A673 (cell line): Measurements from ENCODE around the gene UBXN6. TPM values are rescaled to one million over a fixed set of nuclear protein-coding genes. Genes with fewer than 3 reads are reported as not detected.

Source experiments
- BruUV-seq: library from RNA; stranded (reverse); fragments of 400-500 nt; replicated peaks from 2 replicates; lab custom pipeline; 2021; lab: Mats Ljungman, UMichigan
- CTCF ChIA-PET: fragments of 300-600 bp; sonication (Branson Sonifier 250); formaldehyde crosslinking; loops from one replicate; lab custom pipeline; 2022; ENCODE audit warnings: antibody characterized with exemption; lab: Charles Lee
- POLR2A ChIA-PET: fragments of 300-600 bp; sonication (Branson Sonifier 250); formaldehyde crosslinking; loops from one replicate; lab custom pipeline; 2022; ENCODE audit warnings: antibody characterized with exemption; ENCODE audit not compliant: low non-redundant PET; lab: Charles Lee
- DNase-seq: peaks from one replicate; pipeline ENCODE4 v3.0.0-alpha.2; 2015; ENCODE audit warnings: low spot score
- H3K27ac ChIP-seq: fragments of 200-600 bp; sonication (generic); 2 replicates; pipeline ENCODE4 v1.5.1; 2016; ENCODE audit warnings: mixed run types, low read depth, mild to moderate bottlenecking, mixed read lengths, antibody characterized with exemption, low read length; ENCODE audit not compliant: poor library complexity, severe bottlenecking
- H3K27me3 ChIP-seq: fragments of 200-600 bp; sonication (generic); replicated peaks from 2 replicates; pipeline ENCODE4 v1.6.1; 2017; ENCODE audit warnings: mixed run types, low read depth, mild to moderate bottlenecking, mixed read lengths, antibody characterized with exemption, low read length; ENCODE audit not compliant: insufficient read depth, poor library complexity
- H3K36me3 ChIP-seq: fragments of 200-600 bp; sonication (generic); 2 replicates; pipeline ENCODE4 v1.6.1; 2016; ENCODE audit warnings: mixed run types, mild to moderate bottlenecking, mixed read lengths, antibody characterized with exemption, low read length; ENCODE audit not compliant: insufficient read depth, poor library complexity, severe bottlenecking
- H3K4me1 ChIP-seq: fragments of 200-600 bp; sonication (generic); 2 replicates; pipeline ENCODE4 v1.6.1; 2017; ENCODE audit warnings: mixed run types, mild to moderate bottlenecking, mixed read lengths, antibody characterized with exemption, low read length; ENCODE audit not compliant: insufficient read depth, poor library complexity, severe bottlenecking
- H3K4me3 ChIP-seq: fragments of 200-600 bp; sonication (generic); 2 replicates; pipeline ENCODE4 v1.5.1; 2016; ENCODE audit warnings: low read depth, mixed run types, mild to moderate bottlenecking, mixed read lengths, low read length; ENCODE audit not compliant: poor library complexity, severe bottlenecking
- H3K9me3 ChIP-seq: fragments of 200-600 bp; sonication (generic); 2 replicates; pipeline ENCODE4 v1.6.1; 2016; ENCODE audit warnings: mixed run types, low read depth, mild to moderate bottlenecking, mixed read lengths, antibody characterized with exemption, low read length; ENCODE audit not compliant: poor library complexity, severe bottlenecking
- EZH2 ChIP-seq: fragments of 200-600 bp; sonication (generic); IDR thresholded peaks from 2 replicates; pipeline ENCODE4 v1.6.1; 2017; ENCODE audit warnings: borderline replicate concordance, low read depth, mild to moderate bottlenecking, mixed read lengths, antibody characterized with exemption, low read length; ENCODE audit not compliant: poor library complexity, severe bottlenecking
- intact Hi-C: fragments of 100-400 bp; cut with micrococcal nuclease; formaldehyde crosslinking; loops from one replicate; pipeline ENCODE4 v1.10.0; 2022; ENCODE audit not compliant: unreplicated experiment
- total RNA-seq: library from RNA; stranded (reverse); gene quantifications from 2 replicates; pipeline ENCODE4 v1.2.3, GENCODE V29; 2021
- TF ChIP-seq, protein P1 (sequence below): fragments of 300-800, 200-600 bp; sonication (generic); conservative IDR thresholded peaks from 2 replicates; pipeline ENCODE4 v1.5.1; 2017; ENCODE audit warnings: low read depth, mild to moderate bottlenecking, antibody characterized with exemption, low read length, moderate library complexity, mixed read lengths

Gene UBXN6
- total RNA-seq, 1 experiment from 2014 or later = 49.1 TPM

DNA sequence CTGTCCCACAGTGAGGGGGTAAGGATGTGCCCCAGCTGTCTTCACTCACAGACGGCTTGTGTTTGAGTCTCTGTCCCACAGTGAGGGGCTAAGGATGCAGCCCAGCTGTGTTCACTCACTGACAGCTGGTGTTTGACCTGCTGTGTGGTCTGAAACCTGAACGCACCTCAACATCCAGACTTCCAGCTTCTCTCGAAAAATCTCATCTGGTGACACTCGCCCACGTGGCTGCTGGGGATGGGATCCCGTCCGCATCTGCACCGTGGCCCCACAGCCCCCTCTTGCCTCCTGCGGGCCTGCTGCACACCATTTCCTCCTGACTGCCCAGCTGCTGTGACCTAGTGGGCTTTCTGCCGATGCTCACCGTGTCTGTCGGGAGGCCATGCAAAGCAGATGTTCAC lies 27.8 kb downstream of the UBXN6 start:
- H3K27me3 ChIP-seq = no peaks in the 10 kb centered on the region
- no peak overlapping the region for H3K4me3 ChIP-seq
- DNase-seq = no peak
- H3K27ac ChIP-seq = no peak overlapping the region
- no peak for TF ChIP-seq EZH2
- TF ChIP-seq, protein P1, sequence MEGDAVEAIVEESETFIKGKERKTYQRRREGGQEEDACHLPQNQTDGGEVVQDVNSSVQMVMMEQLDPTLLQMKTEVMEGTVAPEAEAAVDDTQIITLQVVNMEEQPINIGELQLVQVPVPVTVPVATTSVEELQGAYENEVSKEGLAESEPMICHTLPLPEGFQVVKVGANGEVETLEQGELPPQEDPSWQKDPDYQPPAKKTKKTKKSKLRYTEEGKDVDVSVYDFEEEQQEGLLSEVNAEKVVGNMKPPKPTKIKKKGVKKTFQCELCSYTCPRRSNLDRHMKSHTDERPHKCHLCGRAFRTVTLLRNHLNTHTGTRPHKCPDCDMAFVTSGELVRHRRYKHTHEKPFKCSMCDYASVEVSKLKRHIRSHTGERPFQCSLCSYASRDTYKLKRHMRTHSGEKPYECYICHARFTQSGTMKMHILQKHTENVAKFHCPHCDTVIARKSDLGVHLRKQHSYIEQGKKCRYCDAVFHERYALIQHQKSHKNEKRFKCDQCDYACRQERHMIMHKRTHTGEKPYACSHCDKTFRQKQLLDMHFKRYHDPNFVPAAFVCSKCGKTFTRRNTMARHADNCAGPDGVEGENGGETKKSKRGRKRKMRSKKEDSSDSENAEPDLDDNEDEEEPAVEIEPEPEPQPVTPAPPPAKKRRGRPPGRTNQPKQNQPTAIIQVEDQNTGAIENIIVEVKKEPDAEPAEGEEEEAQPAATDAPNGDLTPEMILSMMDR = no peak
- H3K9me3 ChIP-seq = no peaks in the 10 kb centered on the region
- peaks cover 80% of the 10 kb centered on the region for H3K36me3 ChIP-seq
- no TSS peak for BruUV-seq
- no peaks in the 10 kb centered on the region for H3K4me1 ChIP-seq
- ChIA-PET CTCF (no interaction called here), POLR2A (no interaction called here)
- intact Hi-C loops = no loop called here

DNA sequence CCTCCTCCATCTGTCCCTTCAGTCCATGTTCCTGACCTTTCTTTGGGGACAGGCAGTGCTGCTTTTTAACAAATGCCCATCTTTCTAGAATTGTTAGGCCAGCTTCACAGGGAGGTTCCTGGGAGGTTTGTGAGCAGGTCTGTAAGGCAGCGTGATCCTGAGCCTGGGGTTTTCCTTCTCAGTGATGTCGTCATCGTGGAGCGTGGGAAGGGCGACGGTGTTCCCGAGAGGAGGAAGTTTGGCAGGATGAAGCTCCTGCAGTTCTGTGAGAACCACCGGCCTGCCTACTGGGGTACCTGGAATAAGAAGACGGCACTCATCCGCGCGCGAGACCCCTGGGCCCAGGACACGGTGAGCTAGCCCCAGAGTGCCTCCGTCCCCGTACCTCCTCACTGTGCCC lies 28.3 kb downstream of the UBXN6 start:
- CTCF ChIA-PET = no interaction called here
- no TSS peak for BruUV-seq
- no peak for TF ChIP-seq EZH2
- TF ChIP-seq, protein P1 = no peak
- POLR2A ChIA-PET = no interaction called here
- no peak overlapping the region for H3K27ac ChIP-seq
- H3K4me3 ChIP-seq = no peak overlapping the region
- H3K4me1 ChIP-seq = no peaks in the 10 kb centered on the region
- H3K27me3 ChIP-seq = no peaks in the 10 kb centered on the region
- intact Hi-C loops = no loop called here
- no peaks in the 10 kb centered on the region for H3K9me3 ChIP-seq
- no peak for DNase-seq
- H3K36me3 ChIP-seq = peaks cover 80% of the 10 kb centered on the region

DNA sequence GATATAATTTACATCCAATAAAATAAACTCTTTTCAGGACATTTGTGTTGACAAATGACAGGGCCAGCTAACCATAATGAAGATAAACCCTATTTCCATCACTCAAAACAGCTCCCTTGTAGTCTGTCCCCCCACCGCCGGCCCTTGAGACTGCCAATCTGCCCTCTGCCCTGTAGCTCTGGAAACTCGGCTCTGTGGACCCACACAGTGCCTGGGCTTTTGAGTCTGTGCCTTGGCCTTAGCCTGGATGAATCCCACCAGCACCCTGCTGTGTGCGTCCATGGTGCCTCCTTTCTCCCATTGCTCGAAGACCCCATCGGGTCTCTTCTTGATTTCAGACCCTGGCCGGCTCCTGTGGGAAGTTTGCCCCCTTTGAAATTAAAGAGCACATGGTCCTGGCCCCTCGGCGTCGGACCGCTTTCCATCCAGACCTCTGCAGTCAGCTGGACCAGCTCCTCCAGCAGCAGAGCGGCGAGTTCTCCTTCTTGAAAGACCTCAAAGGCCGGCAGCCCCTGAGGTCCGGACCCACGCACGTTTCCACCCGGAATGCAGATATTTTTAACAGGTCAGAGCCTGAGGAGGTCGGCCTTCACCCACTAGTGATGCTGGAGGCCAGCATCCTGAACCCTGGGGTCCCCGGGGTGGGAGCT lies 29.1 kb downstream of the UBXN6 start:
- ChIA-PET CTCF (interaction anchor here (0.7 kb wide), 1 partner anchor 176 kb away, joined by 18 read pairs; no protein-coding TSS in a partner anchor), POLR2A (interaction anchor here (0.5 kb wide), 1 partner anchor 325 kb away, joined by 3 read pairs; no protein-coding TSS in a partner anchor)
- Histone ChIP-seq H3K36me3 (peaks cover 80% of the 10 kb centered on the region), H3K27ac (no peak overlapping the region), H3K4me3 (no peak overlapping the region), H3K9me3 (no peaks in the 10 kb centered on the region), H3K4me1 (no peaks in the 10 kb centered on the region), H3K27me3 (no peaks in the 10 kb centered on the region)
- TF ChIP-seq, protein P1 = no peak
- TF ChIP-seq EZH2 = no peak
- DNase-seq = no peak
- intact Hi-C loops = no loop called here
- no TSS peak for BruUV-seq
